H4 (cell line): ENCODE data around the gene SIVA1. TPM values are rescaled to one million over a fixed set of nuclear protein-coding genes. Genes with fewer than 3 reads are reported as not detected.
"Not testable (repeated sequence)": the region's sequence is repeated elsewhere in the genome, so short reads cannot be mapped to it uniquely, and the experiment has no call there.

ENCODE experiments used
- DNase-seq: peaks from one replicate; pipeline ENCODE4 v3.0.0-alpha.2; 2015; ENCODE audit warnings: low spot score
- total RNA-seq: library from RNA; depleted of rRNA; stranded (reverse); fragments of >200 nt; shearing (Covaris generic); gene quantifications from 2 replicates; pipeline ENCODE4 v1.2.3, GENCODE V29; 2014

Gene SIVA1
- total RNA-seq, 1 experiment from 2014 or later: 286 TPM

DNA sequence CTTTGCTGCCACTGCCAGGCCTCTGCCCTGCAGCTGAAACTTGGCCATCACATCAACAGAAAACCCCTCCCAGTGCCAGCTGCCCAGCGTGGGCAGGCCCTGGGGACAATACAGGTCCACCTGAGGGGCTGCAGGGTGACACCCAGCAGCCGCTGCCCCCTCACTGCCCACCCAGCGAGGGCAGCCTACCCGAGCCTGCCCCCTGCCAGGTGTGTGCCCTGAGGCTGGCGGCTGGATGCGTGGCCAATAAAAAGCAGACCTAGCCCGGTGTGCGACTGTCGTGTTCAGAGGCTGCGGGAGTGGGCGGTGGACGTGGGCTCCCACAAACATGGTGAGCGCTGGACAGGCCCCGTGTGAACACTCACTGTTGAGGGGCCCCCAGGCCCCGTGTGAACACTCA is 33.6 kb upstream of the SIVA1 start:
- no peak for DNase-seq

DNA sequence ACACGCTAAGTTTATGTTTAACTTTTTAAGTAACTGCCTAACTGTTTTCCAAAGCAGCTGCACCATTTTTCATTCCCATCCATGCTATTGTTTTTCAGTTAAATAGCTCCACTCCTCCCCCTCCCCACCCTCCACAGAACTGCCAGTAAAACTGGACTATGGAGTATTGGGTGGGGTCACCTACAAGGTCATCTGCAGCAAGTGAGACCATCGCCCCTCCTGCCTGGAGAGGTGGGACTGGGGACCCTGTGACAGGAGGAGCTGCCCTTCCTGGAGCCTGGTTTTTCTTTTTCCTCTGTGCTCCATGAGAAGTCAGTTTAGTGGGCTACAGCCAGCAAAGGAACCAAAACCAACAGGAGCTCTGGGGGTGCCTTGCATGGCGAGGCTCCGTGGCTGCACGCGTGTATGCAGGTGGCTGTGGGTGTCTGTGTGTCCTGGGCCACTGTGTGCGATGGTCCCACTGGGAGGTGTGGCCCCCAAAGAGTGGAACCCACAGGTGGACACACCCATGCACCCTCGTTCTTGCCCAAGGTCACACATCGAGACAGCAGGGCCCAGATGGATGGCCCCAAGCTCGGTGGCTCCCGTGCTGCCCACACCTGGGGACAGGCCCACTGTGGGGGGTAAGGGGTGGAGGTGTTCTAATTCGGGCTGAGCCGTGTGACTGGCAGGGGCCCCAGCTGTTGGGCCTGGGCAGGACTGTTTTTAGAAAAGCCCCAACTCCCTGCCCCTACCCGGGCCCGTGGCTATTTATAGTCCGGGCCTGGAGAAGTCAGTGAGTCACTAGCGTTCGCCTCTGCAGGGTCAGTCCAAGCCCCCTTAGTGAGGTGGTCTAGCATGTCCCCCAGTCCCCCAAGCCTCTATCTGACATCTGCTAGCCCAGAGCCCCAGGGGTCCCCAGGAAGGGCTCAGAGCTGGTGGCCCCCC is 31.2 kb upstream of the SIVA1 start:
- no peak for DNase-seq

DNA sequence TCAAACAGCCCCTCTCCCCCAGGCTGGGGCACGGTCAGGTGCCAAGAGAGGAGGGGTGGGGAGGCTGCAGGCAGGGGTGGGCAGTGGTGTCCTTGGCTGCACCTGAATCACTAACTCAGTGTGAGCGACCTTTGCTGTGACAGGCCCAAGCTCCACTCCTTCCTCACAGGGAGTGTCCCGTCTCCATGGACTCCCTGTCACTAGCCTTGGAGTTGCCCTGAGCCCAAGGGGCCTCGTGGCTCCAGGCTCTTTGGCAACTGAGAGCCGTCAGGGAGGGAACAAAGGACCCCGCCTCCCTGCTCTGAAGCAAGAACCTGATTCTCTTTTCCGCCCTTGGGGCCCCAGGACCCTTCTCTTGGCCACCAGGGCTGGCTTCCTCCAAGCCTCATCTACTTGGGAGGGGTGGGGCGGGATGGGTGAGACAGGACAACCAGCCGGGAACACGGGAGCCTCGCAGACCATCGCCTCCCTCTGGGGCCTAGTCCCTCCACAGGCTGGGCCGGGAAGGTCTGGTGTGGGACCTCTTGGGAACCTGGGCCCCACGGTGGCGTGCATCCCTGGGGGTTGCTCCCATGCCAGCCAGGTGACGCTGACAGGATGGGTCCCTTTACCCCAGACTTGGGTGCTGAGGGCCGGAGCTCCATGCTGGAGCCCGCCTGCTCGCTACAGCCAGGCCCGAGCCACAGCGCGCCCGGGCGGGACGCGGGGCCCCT is 29.9 kb upstream of the SIVA1 start:
- no peak for DNase-seq

DNA sequence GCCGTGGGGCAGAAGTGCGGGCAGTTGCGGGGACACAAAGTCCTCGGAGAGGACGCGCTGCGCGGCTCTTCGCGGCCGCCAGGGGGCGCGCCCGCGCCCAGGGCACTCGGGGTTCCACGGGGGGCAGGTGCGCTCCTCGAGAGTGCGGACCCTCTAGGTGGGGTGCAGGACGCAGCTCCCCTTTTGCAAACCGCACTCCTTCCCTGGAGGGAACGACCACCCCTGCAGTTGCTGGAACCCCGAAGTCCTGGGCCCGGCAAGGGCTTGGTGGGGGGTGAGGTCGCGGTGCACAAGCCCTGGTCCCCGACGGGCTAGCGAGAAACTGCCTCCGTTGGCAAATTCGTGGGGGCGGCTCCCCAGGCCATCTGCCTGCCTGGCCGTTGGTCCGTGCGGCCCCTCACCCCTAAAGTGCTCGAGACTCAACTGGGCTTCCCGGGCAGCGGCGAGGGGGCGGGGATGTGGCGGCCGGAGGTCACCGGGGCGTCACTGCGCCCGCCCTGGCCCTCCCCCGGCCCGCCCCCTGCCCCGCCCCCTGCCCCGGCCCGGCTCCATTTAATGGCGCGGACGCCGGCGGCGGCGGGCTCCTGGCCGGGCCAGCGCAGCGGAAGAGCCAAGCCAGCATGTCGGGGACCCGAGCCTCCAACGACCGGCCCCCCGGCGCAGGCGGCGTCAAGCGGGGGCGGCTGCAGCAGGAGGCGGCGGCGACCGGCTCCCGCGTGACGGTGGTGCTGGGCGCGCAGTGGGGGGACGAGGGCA is 29.1 kb upstream of the SIVA1 start, which contains the start of gene ADSS1:
Gene ADSS1 (plus strand): TSS at position 579 of the 756 bp plus-strand sequence. CDS start 42 bp downstream, at position 621.
- DNase-seq: no peak

DNA sequence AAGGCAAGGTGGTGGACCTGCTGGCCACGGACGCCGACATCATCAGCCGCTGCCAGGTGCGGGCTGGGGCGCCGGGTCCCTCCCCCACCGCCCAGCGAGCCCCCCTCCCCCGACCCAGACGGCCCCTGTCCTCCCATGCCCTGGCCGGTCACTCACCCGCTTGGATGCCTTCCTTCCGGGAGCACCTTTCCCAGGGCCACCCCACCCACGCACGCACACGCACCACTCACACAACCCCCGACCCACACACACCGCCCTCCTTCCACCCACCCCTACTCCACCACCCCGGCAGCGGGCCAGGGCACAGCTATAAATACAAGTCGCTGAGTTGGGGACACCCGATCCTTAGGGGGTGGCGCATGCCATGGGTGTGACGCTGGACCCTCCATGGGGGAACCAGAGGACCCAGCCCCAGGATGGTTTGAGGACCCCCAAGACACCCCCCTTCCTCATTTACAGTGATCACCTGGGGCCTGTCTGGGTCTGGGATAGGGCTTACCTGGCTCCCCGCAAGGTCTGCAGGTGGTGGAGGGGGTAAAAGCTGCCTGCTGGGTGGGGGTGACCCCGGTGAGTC is 28.5 kb upstream of the SIVA1 start:
- no peak for DNase-seq

DNA sequence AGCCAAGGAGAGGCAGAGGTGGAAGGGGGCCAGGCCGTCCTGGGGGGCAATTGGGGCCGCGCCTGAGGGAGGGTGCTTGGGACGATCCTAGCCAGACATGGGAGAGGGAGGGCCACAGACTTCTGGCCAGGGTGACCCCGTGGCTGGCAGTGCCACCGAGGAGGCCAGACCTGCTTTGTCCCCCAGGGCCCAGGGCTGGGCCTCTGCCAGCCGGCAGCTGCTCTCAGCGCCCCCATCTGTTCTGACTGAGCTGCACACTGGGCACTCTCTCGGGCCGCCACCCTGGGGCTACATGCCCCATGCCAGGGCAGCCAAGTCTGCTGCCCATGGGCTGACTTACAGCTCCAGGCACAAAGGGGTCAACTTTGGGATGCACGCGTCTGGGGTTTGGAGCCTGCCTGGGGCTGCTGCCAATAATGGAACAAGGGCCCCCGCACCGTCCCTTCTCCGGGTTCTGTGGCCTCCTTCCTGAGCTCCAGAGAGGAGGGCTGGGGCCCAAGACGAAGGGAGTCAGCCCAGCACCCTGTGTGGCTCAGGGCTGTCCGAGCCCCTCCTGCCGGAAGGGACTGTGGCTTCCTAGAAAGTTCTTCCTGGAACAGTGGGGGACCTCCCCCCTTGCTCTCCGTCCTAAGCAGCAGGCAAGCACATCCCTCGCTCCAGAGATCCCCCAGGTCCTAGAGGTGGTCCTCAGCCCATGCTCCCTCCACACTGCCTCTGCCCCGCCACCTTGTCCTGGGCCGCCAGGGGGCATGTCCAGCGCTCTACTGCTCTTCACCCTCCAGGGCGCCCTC is 27.8 kb upstream of the SIVA1 start:
- no peak for DNase-seq

DNA sequence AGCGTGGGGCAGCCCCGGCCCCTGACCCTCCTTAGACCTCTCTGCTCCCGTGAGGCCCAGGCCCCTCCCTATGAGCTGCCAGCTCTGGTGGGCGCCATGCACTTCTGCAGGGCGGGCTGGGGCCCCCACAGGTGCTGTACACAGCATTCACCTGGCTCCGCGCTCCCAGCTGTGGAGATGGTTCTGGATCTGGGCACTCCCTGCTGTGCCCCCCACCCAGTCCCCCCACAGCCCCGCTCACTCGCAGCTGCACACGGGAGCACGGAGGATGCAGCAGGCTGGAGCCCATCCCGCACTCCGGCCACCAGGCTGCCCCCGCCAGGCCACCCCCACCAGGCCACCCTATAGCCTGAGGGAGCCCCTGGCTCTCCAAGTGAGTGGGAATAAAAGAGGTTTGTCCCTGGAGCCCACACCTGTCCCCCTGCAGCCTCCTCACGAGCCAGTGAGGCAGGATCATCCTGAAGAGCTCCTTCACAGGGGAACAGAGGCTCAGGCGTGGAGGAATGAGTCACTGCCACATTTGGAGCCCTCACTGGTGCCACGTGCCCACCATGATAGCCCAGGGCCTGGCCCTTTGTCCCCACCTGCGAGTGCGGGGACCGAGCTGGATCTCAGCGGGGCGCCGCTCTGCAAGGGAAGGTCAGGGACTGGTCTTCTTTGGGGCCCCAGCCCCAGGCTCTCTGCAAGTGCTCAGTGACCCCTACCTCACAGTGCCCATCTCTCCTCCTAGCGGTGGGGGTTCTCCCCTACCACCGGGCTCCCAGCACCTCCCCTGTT is 27.0 kb upstream of the SIVA1 start:
- no peak for DNase-seq

DNA sequence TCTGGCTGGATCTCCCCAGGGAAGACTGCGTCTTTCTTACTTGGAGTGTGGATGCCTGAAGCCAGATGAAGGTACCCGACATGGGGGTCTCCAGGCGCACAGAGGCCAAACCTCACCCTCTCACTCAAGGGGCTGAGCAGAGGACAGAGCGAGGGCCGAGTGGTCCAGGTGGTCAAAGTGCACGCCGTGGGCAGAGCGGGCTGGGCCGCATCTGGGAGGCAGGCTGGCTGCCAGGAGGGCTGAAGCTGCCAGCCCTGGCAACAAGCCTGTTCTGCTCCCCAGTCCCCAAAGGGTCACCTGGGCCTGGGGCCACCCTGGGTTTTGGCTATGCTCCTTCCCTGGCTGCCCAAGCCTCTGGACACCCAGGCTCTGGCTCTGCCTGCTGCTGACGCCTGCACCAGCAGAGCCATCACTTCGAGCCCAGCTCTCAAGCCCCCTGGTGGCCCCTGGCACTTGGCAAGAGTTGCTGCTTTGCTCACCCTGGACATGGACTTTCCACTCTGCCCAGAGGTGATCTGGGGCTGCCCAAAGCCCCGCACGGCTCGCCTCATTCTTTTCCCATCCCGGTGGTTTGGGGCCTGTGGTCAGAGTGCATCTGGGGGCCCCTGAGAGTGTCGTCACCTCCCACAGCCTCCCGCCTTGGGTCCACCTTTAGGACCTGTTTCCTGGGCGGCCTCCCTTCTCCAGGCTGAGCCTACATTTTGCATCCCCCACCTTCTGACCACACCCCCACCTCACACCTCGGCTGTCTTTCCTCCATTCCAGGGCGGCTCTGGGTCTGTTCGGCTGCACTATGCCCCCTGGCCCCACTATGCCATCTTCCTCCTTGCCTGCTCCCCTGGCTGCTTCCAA is 26.1 kb upstream of the SIVA1 start:
- no peak for DNase-seq

DNA sequence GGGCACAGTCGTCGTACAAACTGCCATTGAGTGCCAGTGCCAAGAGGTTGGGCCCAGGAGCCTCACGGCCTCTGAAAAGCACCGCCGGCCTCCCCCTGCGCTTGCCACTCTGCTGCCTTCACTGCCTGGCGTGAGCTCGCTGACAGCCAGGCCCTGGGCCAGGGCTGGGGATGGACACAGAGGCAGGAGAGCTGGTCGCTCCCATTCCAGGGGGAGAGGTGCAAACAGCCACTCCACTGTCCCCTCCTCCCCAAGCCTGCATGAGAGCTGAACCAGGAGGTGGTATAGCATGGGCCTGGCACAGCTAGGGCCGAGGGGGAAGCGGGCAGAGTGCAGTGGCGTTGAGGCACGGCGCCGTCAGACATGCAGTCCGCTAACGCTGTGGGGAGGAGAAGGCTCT is 24.3 kb upstream of the SIVA1 start:
- DNase-seq: no peak

DNA sequence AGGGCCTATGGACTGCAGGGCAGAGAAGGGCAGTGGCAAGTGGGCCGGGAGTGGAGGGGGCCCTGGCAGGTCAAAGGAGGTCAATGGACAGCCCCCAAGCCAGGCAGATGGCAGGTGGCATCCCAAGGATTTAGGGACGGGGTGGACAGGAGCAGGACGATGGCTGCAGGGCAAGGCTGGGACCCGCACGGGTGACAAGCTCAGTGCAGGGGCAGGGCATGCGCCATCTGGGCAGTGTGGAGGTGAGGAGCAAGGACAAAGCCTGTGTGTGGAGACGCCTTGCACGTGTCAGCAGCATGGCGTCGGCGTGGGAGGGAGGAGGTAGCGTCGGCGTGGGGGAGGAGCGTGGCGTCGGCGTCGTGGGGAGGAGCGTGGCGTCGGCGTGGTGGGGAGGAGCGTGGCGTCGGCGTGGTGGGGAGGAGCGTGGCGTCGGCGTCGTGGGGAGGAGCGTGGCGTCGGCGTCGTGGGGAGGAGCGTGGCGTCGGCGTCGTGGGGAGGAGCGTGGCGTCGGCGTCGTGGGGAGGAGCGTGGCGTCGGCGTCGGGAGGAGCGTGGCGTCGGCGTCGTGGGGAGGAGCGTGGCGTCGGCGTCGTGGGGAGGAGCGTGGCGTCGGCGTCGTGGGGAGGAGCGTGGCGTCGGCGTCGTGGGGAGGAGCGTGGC is 23.6 kb upstream of the SIVA1 start:
- DNase-seq: not testable (repeated sequence)

DNA sequence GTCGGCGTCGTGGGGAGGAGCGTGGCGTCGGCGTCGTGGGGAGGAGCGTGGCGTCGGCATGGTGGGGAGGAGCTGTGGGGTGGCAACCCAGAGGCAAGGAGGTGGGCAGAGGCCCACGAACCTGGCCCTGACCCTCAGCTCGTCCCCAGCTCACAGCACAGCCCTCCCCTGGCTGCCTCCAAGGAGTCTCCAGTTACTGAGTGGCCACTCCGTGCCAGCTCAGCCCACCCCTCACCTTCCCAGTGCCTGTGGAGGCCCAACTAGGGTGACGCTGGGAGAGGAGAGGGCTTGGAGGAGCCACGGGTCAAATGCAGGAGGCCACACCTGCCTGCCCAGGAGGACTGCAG is 23.1 kb upstream of the SIVA1 start:
- DNase-seq: no peak

DNA sequence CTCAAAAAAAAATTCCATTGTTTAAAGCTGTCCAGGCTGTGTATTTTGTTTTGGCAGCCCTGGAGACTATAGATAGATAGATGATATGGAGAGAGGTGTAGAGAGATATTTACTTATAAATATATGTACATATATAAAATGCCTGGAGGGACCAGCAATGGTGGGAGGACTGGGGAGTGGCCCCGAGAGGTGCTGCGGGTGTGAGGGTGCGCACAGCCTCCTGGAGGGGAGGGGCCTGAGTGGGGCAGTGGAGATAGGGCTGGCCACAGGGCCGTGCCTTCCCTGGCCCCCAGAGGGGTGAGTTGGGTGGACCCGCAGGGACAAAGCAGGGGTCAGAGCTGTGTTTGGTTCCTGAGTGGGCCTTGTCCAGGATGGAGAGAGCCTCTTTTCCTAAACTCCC is 22.5 kb upstream of the SIVA1 start:
- no peak for DNase-seq

DNA sequence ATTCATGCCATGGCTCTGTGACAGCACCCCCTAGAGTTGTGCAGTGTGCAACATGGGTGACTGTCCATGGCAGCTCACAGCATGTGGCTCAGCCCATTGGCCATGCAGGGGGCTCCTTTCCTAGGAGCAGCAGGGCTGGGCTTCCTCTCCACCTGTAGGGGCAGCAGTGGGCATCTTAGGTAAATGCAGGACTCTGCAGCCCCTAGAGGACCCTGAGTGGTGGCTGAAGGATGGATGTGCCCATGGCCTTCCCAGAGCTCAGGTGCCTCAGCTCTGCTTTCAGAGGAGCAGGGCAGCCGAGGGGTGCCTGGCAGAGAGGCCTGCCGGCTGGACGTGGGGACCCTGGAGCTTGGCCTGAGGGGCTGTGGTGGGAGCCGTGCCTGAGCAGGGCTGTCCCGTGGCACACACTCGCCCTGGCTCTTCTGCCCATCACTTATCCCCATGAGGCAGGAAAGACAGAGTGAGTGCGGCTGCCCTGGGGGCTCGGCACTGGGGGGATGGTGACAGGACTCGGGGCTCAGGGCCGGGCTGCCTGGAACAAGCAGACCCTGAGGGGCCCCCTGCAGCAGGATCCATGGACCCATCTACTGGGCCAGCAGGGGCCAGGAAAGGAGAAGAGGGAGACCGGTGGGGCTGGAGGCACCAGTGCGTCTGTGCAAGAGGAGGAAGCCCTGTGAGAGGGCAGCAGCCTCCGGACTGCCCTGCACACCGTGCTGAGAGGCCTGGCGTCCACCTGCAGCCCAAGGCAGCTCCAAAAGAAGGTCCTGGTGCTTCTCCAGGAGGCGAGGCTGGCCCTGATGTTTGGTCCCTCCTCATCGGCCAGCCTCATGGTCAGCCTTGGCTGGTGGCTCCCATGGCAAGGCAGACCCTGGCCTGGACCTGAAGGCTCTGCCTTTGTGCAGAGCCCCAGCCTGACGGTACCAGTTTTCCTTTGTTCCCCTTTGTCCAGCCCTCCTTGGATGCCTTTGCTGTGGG is 21.3 kb upstream of the SIVA1 start:
- DNase-seq: peak; percentile 41

DNA sequence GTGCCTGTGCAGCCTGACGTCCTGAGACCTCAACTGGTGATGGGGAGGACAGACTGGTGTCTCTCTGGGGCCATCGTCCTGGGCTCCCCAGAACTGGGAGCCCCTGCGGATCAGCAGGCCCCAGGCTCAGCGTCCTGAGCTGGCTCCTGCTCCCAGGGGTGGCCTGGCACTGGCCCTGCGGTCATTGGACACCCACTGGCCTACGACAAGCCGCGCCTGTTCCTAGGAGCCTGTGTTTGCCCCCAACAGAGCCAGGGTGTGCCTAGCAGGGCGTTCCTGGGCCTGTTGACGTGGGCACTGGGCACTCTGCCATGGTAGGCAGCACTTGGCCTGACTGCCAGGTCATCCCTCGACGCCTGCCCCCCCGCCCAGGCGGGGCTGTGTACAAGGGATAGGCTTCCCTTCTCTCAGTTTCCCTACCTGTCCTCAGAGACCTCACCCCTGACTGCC is 20.6 kb upstream of the SIVA1 start:
- no peak for DNase-seq

DNA sequence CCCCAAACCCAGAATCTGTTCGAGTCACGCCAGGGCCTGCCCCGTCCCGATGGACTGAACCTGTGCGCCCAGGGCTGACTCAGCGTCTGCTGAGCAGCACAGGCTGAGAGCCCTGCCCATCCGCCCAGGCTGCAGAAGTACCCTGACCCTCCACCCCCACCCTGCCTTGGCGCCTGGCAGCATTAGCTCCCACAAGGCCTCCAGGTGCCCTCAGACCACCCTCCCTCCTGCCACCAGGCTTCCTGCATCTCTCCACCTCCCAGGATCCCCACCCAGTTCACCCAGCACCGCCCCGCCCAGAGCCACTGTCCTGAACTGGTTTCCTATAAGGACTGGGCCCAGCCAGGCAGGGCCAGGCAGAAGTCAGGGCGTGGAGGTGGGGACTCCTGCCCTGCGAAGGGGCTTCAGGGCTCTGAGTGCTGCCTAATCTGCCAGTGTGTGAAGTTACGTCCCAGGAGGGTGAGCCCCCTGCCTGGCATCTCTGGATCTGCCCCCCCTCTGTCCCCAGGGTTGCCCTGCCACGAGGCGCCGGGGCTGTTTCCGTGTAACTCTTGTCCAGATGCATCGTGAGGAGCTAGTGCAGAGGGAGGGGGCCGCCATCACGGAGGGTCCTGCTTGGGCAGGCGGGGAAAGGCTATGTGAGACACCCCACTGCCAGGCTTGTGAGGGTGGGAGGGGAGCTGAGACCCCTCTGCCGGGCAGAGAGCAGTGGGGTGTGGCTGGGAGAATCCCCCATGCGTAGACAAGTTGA is 19.8 kb upstream of the SIVA1 start:
- DNase-seq: no peak

DNA sequence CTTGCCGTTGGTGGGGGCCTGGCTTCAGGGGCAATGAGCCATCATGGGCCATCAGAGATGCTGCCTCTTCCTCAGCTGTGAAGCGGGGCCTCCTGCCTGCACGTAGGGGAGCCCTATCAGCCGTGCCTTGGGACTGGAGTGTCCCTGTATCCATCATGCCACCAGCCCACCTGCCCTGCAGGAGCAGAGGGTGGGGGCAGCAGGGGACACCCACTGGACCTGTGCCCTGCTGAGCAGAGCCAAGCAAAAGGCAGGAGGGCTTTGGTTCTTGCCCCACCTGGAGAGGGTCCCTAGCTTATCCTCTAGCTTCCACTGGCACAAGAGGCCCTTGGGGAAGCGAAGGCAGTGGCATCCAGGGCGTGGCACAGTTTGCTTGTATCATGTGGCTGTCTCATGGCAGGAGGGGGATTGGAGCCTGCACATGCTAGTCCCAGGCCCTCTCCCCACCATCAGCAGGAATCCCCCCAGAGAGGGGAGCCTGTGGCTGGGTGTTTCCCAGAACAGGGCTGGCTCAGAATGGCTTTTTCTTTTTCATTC is 18.8 kb upstream of the SIVA1 start:
- no peak for DNase-seq

DNA sequence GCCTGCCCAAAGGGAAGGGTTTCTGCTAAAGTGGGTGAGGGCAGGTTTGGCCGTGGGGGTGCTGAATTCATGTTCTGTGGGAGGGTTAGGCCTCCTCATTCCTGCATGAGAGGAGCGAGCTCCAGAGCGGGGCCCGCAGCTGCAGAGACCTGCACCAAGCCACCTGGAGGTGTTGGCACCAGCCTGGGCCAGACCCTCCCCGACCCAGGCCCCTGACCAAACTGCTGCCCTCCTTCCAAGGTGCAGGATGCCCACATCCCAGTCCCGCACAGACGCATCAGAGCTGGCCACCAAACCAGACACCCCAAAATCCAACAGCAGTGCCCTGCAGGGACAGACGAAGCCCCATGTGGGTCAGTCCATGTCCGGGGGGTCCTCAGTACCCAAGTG is 18.4 kb upstream of the SIVA1 start:
- no peak for DNase-seq
